GM12891 (cell line): ENCODE results near the gene RGS2.

Source experiments
- PAX5 ChIP-seq: IDR thresholded peaks from 2 replicates; pipeline ENCODE4 v1.6.1; 2011; ENCODE audit warnings: low read length, moderate library complexity, mild to moderate bottlenecking; ENCODE audit not compliant: insufficient read depth, severe bottlenecking
- POLR2A ChIP-seq: IDR thresholded peaks from 2 replicates; pipeline ENCODE4 v1.6.1; 2011; ENCODE audit warnings: low read depth, low read length, control low read depth
- POLR2AphosphoS5 ChIP-seq: IDR thresholded peaks from 2 replicates; pipeline ENCODE4 v1.6.1; 2011; ENCODE audit warnings: low read depth, low read length, control low read depth
- POU2F2 ChIP-seq: IDR thresholded peaks from 2 replicates; pipeline ENCODE4 v1.6.1; 2011; ENCODE audit warnings: low read depth, mild to moderate bottlenecking, control low read depth, low read length, moderate library complexity
- SPI1 ChIP-seq: IDR thresholded peaks from 2 replicates; pipeline ENCODE4 v1.6.1; 2011; ENCODE audit warnings: low read depth, low read length, control low read depth
- TAF1 ChIP-seq: IDR thresholded peaks from 2 replicates; pipeline ENCODE4 v1.6.1; 2011; ENCODE audit warnings: low read depth, low read length, control low read depth

DNA sequence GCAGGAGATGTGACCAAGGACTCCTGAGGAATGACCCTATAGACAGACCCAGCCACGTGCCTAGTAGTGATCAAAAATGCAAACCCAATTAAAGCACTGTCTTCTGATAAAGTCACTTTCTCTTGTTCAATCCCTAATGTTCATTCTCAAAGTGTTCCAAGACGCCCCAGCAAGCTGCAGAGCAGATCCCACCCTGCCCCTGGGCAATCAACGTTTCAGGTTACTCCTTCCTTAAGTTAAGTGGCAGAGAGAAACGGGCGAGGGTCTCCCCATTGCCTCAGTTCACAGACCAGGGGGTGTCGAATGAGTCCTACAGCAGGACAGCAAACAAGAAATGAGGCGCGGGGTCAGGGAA, 699 bp upstream of the RGS2 start:
- no peak for TF ChIP-seq POLR2A
- no peak for TF ChIP-seq POLR2AphosphoS5
- no peak for TF ChIP-seq SPI1
- no peak for TF ChIP-seq TAF1
- no peak for TF ChIP-seq POU2F2
- no peak for TF ChIP-seq PAX5
